K562 (cell line): ENCODE data around the gene PPP1R37. TPM values are rescaled to one million over a fixed set of nuclear protein-coding genes. Genes with fewer than 3 reads are reported as not detected.

Source experiments
- ARID1B ChIP-seq: fragments of 450-650 bp; IDR thresholded peaks from 2 replicates; pipeline ENCODE4 v1.6.1; 2016; ENCODE audit warnings: antibody characterized with exemption, mild to moderate bottlenecking, inconsistent platforms
- CTBP1 ChIP-seq: fragments of 450-650 bp; IDR thresholded peaks from 2 replicates; pipeline ENCODE4 v1.6.1; 2016; ENCODE audit warnings: borderline replicate concordance
- GTF2A2 ChIP-seq: IDR thresholded peaks from 2 replicates; pipeline ENCODE4 v1.6.1; 2016; ENCODE audit warnings: mild to moderate bottlenecking, missing genetic modification characterization, missing compliant biosample characterization
- JUND ChIP-seq, 2 experiments: IDR thresholded peaks; 2 replicates in 1 of 2; 3 replicates in 1 of 2; pipeline ENCODE4 v1.6.1; 2011; ENCODE audit warnings: borderline replicate concordance in 2 of 2, low read depth in 2 of 2, low read length in 2 of 2, improper control_type of control experiment in 1 of 2, missing biosample characterization in 1 of 2, missing genetic modification characterization in 1 of 2, missing genetic modification reagents in 1 of 2
- KAT2B ChIP-seq: IDR thresholded peaks from one replicate; pipeline ENCODE4 v1.6.1; 2012; ENCODE audit warnings: low read depth, mild to moderate bottlenecking, control low read depth, inconsistent platforms, low read length, moderate library complexity
- LEF1 ChIP-seq: fragments of 450-650 bp; IDR thresholded peaks from 2 replicates; pipeline ENCODE4 v1.6.1; 2016; ENCODE audit warnings: mild to moderate bottlenecking
- MEIS2 ChIP-seq: fragments of 450-650 bp; IDR thresholded peaks from 2 replicates; pipeline ENCODE4 v1.6.1; 2014; ENCODE audit warnings: mild to moderate bottlenecking; ENCODE audit not compliant: partially characterized antibody
- MYBL2 ChIP-seq, 2 experiments: fragments of 450-650 bp in 1 of 2; sonication (generic) in 1 of 2; formaldehyde crosslinking in 1 of 2; IDR thresholded peaks; 2 replicates each; pipeline versions ENCODE4 v1.6.1 to v1.8.1; 2017 to 2022; ENCODE audit warnings: borderline replicate concordance in 1 of 2, inconsistent platforms in 1 of 2, low read depth in 1 of 2, mild to moderate bottlenecking in 1 of 2, missing genetic modification reagents in 1 of 2, moderate library complexity in 1 of 2
- NBN ChIP-seq: fragments of 450-650 bp; IDR thresholded peaks from 2 replicates; pipeline ENCODE4 v1.6.1; 2016; ENCODE audit warnings: low read depth, mild to moderate bottlenecking
- NCOA4 ChIP-seq: fragments of 450-650 bp; IDR thresholded peaks from 2 replicates; pipeline ENCODE4 v1.6.1; 2018; ENCODE audit warnings: mild to moderate bottlenecking; ENCODE audit not compliant: partially characterized antibody
- NFRKB ChIP-seq: fragments of 450-650 bp; IDR thresholded peaks from 2 replicates; pipeline ENCODE4 v1.6.1; 2016; ENCODE audit warnings: low read depth
- PCBP2 ChIP-seq: fragments of 200-400 bp; formaldehyde crosslinking; IDR thresholded peaks from 2 replicates; pipeline ENCODE4 v1.6.1; 2018; ENCODE audit warnings: low read length, low read depth, mild to moderate bottlenecking, moderate library complexity; ENCODE audit not compliant: poor library complexity, severe bottlenecking
- RBFOX2 ChIP-seq: fragments of 200-400 bp; formaldehyde crosslinking; IDR thresholded peaks from 2 replicates; pipeline ENCODE4 v1.6.1; 2017; ENCODE audit warnings: low read depth, mild to moderate bottlenecking, low read length, moderate library complexity
- RBM17 ChIP-seq: fragments of 200-400 bp; formaldehyde crosslinking; IDR thresholded peaks from 2 replicates; pipeline ENCODE4 v1.6.1; 2017; ENCODE audit warnings: low read depth, mild to moderate bottlenecking, low read length, borderline replicate concordance
- SRSF1 ChIP-seq: fragments of 200-400 bp; formaldehyde crosslinking; IDR thresholded peaks from 2 replicates; pipeline ENCODE4 v1.6.1; 2017; ENCODE audit warnings: mild to moderate bottlenecking, low read depth, low read length, moderate library complexity
- TAF1 ChIP-seq: IDR thresholded peaks from 2 replicates; pipeline ENCODE4 v1.6.1; 2011; ENCODE audit warnings: mild to moderate bottlenecking, low read length, moderate library complexity; ENCODE audit not compliant: insufficient read depth, control insufficient read depth, severe bottlenecking; ENCODE audit errors: extremely low read depth
- TEAD1 ChIP-seq, 2 experiments: fragments of 450-650 bp in 1 of 2; sonication (generic) in 1 of 2; formaldehyde crosslinking; IDR thresholded peaks; 2 replicates each; pipeline versions ENCODE4 v1.4.0 to v1.8.0; 2020 to 2022; ENCODE audit warnings: mild to moderate bottlenecking in 2 of 2, missing genetic modification reagents in 1 of 2
- ZFX ChIP-seq: sonication (generic); formaldehyde crosslinking; IDR thresholded peaks from 2 replicates; pipeline ENCODE4 v1.8.0; 2022; ENCODE audit warnings: mild to moderate bottlenecking, missing genetic modification reagents, moderate library complexity
- polyA plus RNA-seq, 8 experiments: library from polyadenylated mRNA; depleted of rRNA in 4 of 8; stranded (reverse) in 5 of 8; unstranded in 3 of 8; fragments of >200 nt; fragmentation: Nextera tagmentation in 2 of 8; fragmentation: Illumina TruSeq in 1 of 8; extraction: Ambion mirVana in 2 of 8; extraction: Trizol in 1 of 8; gene quantifications; 2 replicates each; pipeline versions ENCODE4 v1.2.1 to v1.2.3, GENCODE V29; 2011 to 2014; ENCODE audit warnings: inconsistent platforms in 1 of 8, missing spikeins in 1 of 8
- total RNA-seq, 7 experiments: library from RNA; depleted of rRNA in 6 of 7; stranded (reverse); fragments of >200 nt in 6 of 7; fragmentation: Illumina TruSeq in 2 of 7; extraction: Trizol in 2 of 7; gene quantifications; 2 replicates each; pipeline versions ENCODE4 v1.2.1 to v1.2.3, GENCODE V29; 2011 to 2021; ENCODE audit warnings: low replicate concordance in 1 of 7
- TF ChIP-seq, protein P1 (sequence below): fragments of 250-450 bp; sonication (Bioruptor Pico); IDR thresholded peaks from 2 replicates; pipeline ENCODE4 v1.8.0; 2021; ENCODE audit warnings: moderate library complexity, mild to moderate bottlenecking, inconsistent platforms
- TF ChIP-seq, protein P2 (sequence below): fragments of 450-650 bp; IDR thresholded peaks from 2 replicates; pipeline ENCODE4 v1.6.1; 2017; ENCODE audit warnings: antibody characterized with exemption, mild to moderate bottlenecking

PPP1R37 gene
- total and polyA plus RNA-seq, 9 of the 15 experiments (the other 6 are each of a cell fraction or from before 2014, with no cell fraction given), result 0.04 to 20.3 (median 7.3) TPM

DNA sequence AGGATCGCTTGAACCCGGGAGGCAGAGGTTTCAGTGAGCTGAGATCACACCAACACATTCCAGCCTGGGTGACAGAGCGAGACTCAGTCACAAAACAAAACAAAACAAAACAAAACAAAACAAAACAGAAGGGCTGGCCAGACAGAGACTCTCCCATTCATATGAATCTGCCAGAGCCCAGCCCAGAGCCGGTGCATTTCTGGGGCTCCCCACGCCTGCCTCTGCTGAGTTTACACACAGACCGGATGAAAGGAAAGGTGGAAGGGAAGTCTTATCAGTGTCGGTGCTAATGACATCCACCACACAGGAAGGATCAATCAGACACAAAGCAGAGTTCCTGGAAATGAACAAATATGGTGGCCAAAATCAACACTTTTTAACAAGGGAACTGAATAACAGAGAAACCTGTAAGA is 78.2 kb downstream of the PPP1R37 start (continued):
- TF ChIP-seq PCBP2 (no peak), MEIS2 (peak; percentile 71), NCOA4 (no peak), ARID1B (peak; percentile 84), KAT2B (no peak), CTBP1 (peak; percentile 58; the same call in 1 of the 2 replicates), NFRKB (0 out of 2 replicates have a peak, but pooled peaks have one; percentile 58), LEF1 (peak; percentile 65), SRSF1 (no peak), JUND (IDR thresholded peaks at IDR 0.05; ENCODE audit: borderline replicate concordance, low read depth, low read length) (peak; percentile 30; the same call in 1 of the 2 replicates), JUND (tag; IDR thresholded peaks at IDR 0.05; ENCODE audit: borderline replicate concordance, low read depth, low read length) (no peak; the same call in 2 of the 3 replicates), GTF2A2 (tag) (no peak), TEAD1 (CRISPR knock-in tag; IDR thresholded peaks at IDR 0.05) (peak in 1 of 2 experiments; percentile 74; a peak in 1 of 4 replicates), NBN (no peak), ZFX (CRISPR knock-in tag) (no peak), RBFOX2 (no peak), RBM17 (no peak), TAF1 (no peak), MYBL2 (IDR thresholded peaks at IDR 0.05; ENCODE audit: low read depth) (no peak), MYBL2 (CRISPR knock-in tag; IDR thresholded peaks at IDR 0.05; ENCODE audit: borderline replicate concordance) (no peak)
- TF ChIP-seq, protein P1, sequence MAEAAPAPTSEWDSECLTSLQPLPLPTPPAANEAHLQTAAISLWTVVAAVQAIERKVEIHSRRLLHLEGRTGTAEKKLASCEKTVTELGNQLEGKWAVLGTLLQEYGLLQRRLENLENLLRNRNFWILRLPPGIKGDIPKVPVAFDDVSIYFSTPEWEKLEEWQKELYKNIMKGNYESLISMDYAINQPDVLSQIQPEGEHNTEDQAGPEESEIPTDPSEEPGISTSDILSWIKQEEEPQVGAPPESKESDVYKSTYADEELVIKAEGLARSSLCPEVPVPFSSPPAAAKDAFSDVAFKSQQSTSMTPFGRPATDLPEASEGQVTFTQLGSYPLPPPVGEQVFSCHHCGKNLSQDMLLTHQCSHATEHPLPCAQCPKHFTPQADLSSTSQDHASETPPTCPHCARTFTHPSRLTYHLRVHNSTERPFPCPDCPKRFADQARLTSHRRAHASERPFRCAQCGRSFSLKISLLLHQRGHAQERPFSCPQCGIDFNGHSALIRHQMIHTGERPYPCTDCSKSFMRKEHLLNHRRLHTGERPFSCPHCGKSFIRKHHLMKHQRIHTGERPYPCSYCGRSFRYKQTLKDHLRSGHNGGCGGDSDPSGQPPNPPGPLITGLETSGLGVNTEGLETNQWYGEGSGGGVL (CRISPR knock-in tag), result no peak
- TF ChIP-seq, protein P2, sequence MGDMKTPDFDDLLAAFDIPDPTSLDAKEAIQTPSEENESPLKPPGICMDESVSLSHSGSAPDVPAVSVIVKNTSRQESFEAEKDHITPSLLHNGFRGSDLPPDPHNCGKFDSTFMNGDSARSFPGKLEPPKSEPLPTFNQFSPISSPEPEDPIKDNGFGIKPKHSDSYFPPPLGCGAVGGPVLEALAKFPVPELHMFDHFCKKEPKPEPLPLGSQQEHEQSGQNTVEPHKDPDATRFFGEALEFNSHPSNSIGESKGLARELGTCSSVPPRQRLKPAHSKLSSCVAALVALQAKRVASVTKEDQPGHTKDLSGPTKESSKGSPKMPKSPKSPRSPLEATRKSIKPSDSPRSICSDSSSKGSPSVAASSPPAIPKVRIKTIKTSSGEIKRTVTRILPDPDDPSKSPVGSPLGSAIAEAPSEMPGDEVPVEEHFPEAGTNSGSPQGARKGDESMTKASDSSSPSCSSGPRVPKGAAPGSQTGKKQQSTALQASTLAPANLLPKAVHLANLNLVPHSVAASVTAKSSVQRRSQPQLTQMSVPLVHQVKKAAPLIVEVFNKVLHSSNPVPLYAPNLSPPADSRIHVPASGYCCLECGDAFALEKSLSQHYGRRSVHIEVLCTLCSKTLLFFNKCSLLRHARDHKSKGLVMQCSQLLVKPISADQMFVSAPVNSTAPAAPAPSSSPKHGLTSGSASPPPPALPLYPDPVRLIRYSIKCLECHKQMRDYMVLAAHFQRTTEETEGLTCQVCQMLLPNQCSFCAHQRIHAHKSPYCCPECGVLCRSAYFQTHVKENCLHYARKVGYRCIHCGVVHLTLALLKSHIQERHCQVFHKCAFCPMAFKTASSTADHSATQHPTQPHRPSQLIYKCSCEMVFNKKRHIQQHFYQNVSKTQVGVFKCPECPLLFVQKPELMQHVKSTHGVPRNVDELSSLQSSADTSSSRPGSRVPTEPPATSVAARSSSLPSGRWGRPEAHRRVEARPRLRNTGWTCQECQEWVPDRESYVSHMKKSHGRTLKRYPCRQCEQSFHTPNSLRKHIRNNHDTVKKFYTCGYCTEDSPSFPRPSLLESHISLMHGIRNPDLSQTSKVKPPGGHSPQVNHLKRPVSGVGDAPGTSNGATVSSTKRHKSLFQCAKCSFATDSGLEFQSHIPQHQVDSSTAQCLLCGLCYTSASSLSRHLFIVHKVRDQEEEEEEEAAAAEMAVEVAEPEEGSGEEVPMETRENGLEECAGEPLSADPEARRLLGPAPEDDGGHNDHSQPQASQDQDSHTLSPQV, result no peak
